CD4-positive, alpha-beta T cell treated with Interferon gamma for 1 hour (primary cell): ENCODE data around the gene FAM234B.

Source experiments
- DNase-seq: peaks from one replicate; pipeline ENCODE4 v3.0.0-alpha.2; 2020

Gene FAM234B

GRCh38 chr12:13044002-13044905 lies at the start of gene FAM234B:
FAM234B (plus strand) TSS chr12:13044381; CDS start chr12:13044404, 23 bp downstream.
- peak; percentile 72 for DNase-seq

GRCh38 chr12:12995088-12995487 lies 49.1 kb upstream of the FAM234B start:
- no peak for DNase-seq

- DNase-seq: no peak
These were observed 48.0 kb upstream of the FAM234B start for GRCh38 chr12:12996209-12996608.

GRCh38 chr12:12997156-12997555 lies 47.0 kb upstream of the FAM234B start:
- no peak for DNase-seq

- no peak for DNase-seq
These were observed 46.4 kb upstream of the FAM234B start for GRCh38 chr12:12997734-12998133.

- no peak for DNase-seq
These were observed 45.9 kb upstream of the FAM234B start for GRCh38 chr12:12998248-12998647.

- no peak for DNase-seq
These were observed 44.8 kb upstream of the FAM234B start for GRCh38 chr12:12999271-12999958.

- DNase-seq: peak; percentile 91
These were observed 44.1 kb upstream of the FAM234B start, which contains the start of gene HEBP1 for GRCh38 chr12:12999959-13000615. HEBP1 (minus strand) TSS chr12:13000265; CDS start chr12:13000114, 151 bp downstream.

- DNase-seq: no peak
These were observed 43.6 kb upstream of the FAM234B start for GRCh38 chr12:13000616-13000924.

GRCh38 chr12:13000925-13001774 lies 43.0 kb upstream of the FAM234B start:
- peak; percentile 46 for DNase-seq

GRCh38 chr12:13001775-13002040 lies 42.5 kb upstream of the FAM234B start:
- DNase-seq: no peak

- DNase-seq: no peak
These were observed 41.7 kb upstream of the FAM234B start for GRCh38 chr12:13002301-13003097.

GRCh38 chr12:13004361-13004760 lies 39.8 kb upstream of the FAM234B start:
- no peak for DNase-seq

GRCh38 chr12:13004986-13005385 lies 39.2 kb upstream of the FAM234B start:
- DNase-seq: no peak

- no peak for DNase-seq
These were observed 38.5 kb upstream of the FAM234B start for GRCh38 chr12:13005649-13006048.

- no peak for DNase-seq
These were observed 36.5 kb upstream of the FAM234B start for GRCh38 chr12:13007496-13008233.

- DNase-seq: no peak
These were observed 35.3 kb upstream of the FAM234B start for GRCh38 chr12:13008741-13009380.

GRCh38 chr12:13011098-13011497 lies 33.1 kb upstream of the FAM234B start:
- DNase-seq: no peak

- DNase-seq: no peak
These were observed 21.3 kb upstream of the FAM234B start for GRCh38 chr12:13022851-13023271.

GRCh38 chr12:13023811-13024530 lies 20.2 kb upstream of the FAM234B start:
- no peak for DNase-seq
